Cardiac septum (tissue), 1 donor: ENCODE data around the gene STK10. TPM values are rescaled to one million over a fixed set of nuclear protein-coding genes. Genes with fewer than 3 reads are reported as not detected.

Source experiments
- DNase-seq: peaks from one replicate; pipeline ENCODE4 v3.0.0-alpha.2; 2020; ENCODE audit warnings: low spot score
- intact Hi-C: fragments of 100-400 bp; cut with DNase I; formaldehyde crosslinking; loops from one replicate; pipeline ENCODE4 v1.14.0; 2022
- total RNA-seq: library from RNA; stranded (reverse); fragmentation: NEBNext Ultra II Directional; extraction: Animal tissue kit (Norgen Biotek cat#: 25700); gene quantifications from one replicate; pipeline ENCODE4 v1.2.1, GENCODE V29; 2021
- donor health status: DM: no; HTN: no; CAD: no.

Gene STK10
- total RNA-seq, 1 donor from 2014 or later = 12.1 TPM

DNA sequence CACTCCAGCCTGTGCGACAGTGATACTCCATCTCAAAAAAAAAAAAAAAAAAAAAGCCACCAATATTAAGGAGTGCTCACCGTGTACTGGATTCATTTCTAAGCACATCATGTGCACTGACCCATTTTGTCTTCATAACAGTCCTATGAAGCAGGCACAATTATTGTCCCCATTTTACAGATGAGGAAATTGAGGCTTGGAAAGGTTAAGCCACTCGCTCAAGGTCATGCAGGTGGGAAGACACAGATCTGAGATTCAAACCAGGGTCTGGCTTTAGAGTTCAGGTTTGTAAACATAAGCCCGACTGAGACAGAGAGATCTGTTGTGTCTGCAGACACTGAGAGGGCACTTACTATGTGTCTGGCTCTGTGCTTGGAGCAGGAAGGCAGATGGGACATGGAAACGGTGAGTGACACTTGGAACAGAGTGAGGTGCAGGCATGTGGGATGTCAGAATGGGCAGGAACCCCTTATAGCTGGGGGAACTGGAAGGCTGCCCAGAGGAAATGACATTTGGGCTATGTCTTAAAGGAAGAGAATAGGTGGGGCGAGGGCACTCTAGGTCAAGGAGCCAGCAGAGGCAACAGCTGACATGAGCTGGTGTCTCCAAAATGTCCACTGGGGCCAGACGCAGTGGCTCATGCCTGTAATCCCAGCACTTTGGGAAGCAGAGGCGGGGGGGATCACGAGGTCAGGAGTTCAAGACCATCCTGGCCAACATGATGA is 69.9 kb downstream of the STK10 start:
- DNase-seq = peak; percentile 70
- intact Hi-C loops = loop anchor here (5.0 kb wide), 1 partner anchor 39 kb away; no protein-coding TSS in a partner anchor

DNA sequence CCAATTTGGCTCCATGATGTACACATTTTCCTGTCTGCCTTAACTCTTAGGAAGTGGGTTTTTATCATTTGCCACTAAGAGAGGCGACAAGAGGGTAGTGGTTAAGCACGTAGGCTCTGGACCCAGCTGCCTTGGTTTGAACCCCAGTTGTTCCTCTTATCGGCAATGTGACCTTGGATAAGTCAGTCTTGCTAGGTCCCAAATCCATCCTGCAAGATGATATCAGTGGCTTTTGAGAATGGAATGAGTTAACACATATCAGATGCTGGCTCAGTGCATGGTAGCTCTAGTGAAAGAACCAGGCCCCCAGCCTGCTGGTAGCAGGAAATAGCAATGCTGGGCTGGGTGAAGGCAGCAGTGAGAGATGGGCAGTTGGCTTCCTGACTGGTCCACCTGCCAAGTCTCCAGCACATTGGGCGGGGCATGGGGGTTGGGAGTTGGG is 72.5 kb downstream of the STK10 start:
- intact Hi-C loops = loop anchor here (5.0 kb wide), 1 partner anchor 42 kb away; no protein-coding TSS in a partner anchor
- peak; percentile 44 for DNase-seq

DNA sequence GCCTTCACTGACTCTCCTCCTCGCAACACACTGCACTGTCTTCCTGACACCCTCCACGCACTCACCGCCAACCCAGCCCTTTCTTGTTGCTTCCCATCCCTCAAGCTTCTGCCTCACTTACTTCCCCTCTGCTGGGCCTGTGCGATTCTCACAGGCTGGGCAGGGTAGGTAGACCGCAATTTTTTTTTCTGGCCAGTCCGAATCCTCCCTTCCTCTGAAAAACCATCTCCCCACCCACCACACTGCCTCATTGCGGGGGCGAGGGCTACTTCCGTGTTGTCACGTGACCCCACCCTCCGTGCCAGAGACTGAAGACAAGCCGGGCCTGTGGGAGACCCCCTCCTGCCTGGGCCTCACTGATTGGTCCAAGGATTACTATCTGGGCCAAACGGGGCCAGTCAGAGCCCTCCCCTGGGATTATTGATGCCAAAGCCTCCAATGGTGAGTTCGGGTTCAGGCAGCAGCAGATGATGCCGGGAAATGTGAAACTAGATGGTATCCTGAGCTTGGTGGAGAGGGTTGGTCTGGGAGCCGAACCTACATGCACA is 73.1 kb downstream of the STK10 start:
- intact Hi-C loops = loop anchor here (5.0 kb wide), 1 partner anchor 42 kb away; no protein-coding TSS in a partner anchor
- peak; percentile 81 for DNase-seq

DNA sequence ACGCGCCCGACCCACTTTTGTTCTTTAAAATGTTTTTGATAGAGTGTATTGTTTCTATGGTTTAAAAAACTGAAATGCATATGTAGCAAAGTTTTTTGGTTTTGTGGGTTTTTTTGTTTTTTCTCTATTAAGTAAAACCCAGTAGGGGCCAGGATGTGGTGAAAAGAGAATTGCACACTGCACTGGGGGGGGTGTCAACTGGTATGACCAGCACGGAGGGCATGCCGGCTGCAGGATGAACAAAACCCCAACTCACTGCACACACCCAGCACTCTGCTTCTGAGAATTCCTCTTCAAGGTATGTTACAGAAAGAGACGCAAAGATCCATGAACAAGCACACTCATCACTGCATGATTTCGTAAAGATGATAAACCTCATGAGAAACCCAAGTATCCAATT is 75.0 kb downstream of the STK10 start:
- no peak for DNase-seq
- intact Hi-C loops = no loop called here

- no peak for DNase-seq
- intact Hi-C loops = loop anchor here (1.0 to 2.0 kb wide), 2 partner anchors 75 to 171 kb away; partner anchors contain the start of gene UBTD2
These were observed 76.2 kb downstream of the STK10 start for GRCh38 chr5:172111852-172112225.

- intact Hi-C loops = loop anchor here (1.0 to 2.0 kb wide), 2 partner anchors 76 to 172 kb away; partner anchors contain the start of gene UBTD2
- DNase-seq = peak; percentile 90
These were observed 76.8 kb downstream of the STK10 start for GRCh38 chr5:172110921-172111851.

DNA sequence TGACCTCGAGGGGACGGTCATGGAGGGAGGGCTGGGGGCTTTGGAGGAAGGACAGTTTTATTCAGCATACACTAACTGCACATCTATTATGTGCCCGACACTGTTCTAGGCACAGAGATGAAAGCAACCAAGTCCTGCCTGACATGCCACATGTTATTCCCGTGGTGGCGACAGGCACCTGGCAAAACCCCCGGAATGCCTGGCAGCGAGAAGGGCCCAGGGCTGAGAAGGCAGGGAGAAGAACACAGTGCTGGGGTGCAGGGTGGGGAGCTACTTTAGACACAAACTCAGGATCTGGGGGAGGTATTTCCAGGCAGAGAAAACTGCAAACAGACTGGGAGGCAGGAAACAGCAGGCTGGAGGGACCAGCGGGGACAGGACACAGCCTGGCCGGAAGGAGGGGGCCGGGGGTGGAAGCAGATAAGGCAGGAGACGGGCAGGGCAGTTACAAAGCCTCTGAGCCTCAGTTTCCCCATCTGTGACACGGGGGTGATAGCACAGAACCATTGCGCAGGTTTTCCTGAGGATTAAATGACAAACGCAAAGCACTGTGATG is 77.7 kb downstream of the STK10 start:
- no peak for DNase-seq
- intact Hi-C loops = loop anchor here (2.0 kb wide), 1 partner anchor 172 kb away; the partner anchor contains the start of gene UBTD2

- intact Hi-C loops = loop anchor here (2.0 kb wide), 1 partner anchor 173 kb away; the partner anchor contains the start of gene UBTD2
- DNase-seq = no peak
These were observed 78.3 kb downstream of the STK10 start for GRCh38 chr5:172109749-172110148.

DNA sequence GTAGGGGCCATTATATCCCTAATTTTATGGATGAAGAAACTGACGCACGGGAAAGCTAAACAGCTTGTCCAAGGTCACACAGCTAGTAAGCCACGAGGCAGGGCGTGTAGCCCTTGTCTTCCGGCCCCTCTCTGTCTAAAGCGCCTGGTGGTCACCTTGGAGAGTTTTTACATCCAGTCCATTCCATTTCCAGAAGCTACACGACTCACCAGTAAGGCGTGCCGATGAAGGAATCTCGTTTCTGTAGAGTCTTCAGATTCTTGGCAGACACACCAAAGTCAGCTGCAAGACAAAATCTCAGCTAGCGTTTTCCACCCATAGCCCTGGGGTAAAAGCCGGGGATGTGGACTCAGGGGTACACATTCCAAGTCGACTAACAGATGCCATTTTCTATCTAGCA is 80.5 kb downstream of the STK10 start:
- intact Hi-C loops = loop anchor here (1.0 kb wide), 1 partner anchor 81 kb away; the partner anchor contains the start of gene STK10
- no peak for DNase-seq

DNA sequence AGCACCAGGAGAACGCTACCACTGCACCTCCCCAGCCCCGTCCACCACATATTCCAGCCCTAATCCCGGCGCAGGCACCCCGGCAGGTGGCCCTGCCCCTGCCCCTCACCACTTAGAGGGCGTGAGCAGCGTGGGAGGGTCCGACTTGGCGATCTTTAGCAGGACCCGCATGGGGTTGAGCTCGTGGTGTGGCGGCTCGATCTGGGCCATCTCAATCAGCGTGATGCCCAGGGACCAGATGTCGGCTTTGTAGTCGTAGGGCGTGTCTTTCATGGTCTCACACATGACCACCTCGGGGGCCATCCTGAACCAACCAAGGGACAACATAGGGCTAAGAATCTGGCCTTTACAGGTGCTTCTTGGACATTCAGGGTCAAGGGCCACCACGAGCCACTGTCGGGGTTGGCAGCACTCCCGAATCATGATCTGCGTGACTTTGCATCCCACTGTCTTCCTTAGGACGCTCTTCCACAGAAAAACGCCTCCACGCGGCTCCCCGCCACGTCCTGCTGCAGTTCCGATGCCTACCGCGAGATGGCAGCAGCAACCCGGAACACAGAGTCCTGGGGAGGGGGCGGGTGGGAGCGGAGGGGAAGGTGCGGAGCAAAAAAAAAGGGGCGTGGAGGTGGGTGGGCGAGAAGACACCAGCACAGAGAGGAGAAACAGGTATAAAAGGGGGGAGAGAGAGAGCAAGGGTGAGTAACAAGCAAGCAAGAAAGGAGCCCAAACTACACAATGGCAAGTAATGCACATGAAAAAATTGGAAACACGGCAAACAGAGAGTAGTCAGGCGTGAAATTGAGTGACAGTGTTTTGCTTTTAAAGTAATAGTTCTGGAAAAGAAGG is 81.3 kb downstream of the STK10 start:
- intact Hi-C loops = loop anchor here (1.0 kb wide), 1 partner anchor 82 kb away; the partner anchor contains the start of gene STK10
- DNase-seq = peak; percentile 87

GRCh38 chr5:172105811-172106210 is 82.2 kb downstream of the STK10 start:
- intact Hi-C loops = no loop called here
- no peak for DNase-seq

- DNase-seq = no peak
These were observed 83.0 kb downstream of the STK10 start for GRCh38 chr5:172104801-172105701.

DNA sequence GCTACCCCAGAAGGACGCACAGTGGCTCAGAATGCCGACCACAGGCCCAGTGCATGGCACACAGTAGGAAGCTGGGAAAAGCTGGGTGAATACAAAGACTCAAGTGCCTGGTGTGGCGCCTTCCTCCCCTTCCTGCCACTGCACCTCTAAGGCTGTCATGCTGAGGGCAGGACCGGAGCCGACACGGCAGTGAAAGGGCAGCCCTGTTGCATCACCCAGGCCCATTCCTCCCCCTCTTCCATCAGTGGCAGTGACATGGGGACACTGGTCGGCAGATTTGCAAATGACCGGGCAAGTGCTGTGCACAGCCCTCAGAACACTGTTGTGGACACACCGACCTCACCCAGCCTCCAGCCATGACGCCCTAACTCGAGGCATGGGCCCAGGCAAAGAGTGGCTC is 84.0 kb downstream of the STK10 start:
- intact Hi-C loops = no loop called here
- DNase-seq = no peak

More at GRCh38 chr5:172104801-172105701, 83.0 kb downstream of the STK10 start:
- intact Hi-C loops = no loop called here

- intact Hi-C loops = no loop called here
- no peak for DNase-seq
These were observed 85.0 kb downstream of the STK10 start for GRCh38 chr5:172102913-172103626.

DNA sequence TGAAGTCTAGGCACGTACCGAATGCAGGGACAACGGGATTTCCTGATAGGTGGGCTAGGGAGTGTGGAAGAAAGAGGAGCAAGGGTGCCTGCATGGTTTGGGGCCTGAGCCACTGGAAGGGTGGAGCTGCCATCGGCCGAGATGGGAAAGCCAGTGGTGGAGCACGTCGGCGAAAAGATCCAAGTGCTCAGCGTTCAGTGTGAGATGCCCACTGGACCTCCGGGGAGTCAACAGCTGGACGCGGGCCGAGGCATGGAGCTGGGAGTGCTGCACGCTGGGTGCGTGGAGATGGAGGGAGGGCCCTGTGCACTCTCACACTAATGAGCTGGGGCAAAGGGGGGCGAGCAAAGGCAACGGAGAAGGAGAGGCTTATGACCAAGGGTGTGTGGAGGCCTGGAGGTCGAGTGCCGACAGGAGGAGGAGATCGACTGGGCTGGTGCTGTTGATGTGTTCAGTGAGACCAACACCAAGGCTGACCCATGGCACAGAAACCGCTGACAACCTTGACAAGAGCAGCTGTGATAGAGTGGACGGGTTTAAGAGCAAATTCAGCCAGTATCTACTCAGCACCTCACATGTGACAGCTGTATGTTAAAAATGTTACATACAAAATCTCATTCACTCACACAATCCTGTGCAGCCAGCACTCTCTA is 85.7 kb downstream of the STK10 start:
- DNase-seq = no peak
- intact Hi-C loops = no loop called here

DNA sequence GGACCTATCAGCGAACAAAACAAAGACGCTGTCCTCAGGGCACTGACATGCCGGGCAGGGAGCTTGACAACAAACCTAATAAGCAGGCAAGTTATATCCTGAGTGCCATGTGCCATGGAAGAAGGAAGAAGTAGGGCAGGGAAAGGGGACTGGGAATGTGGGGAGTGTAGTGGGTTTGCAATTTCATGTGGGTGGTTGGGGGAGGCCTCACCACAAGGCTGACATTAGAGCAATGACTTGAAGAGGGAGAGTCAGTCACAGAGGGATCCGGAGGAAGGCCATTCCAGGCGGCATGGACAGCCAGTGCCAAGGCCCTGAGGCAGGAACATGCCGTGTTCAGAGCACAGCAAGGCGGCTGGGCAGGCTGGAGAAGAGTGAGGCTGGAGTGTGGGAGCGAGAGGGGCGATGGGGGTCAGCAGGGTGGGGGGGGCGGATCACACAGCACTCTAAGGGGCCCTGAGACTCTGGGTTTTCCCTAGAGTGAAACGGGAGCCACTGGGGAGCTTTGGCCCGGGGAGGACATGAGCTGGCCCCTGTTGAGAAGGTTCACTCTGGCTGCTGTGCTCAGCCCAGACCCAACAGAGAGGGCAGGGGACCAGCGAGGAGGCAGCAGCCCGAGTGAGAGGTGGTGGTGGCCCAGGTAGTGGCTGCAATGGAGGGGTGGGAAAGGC is 86.3 kb downstream of the STK10 start:
- no peak for DNase-seq
- intact Hi-C loops = no loop called here
